Transverse colon (tissue), 4 donors: ENCODE measurements around the gene CELF4. TPM values are rescaled to one million over a fixed set of nuclear protein-coding genes. Genes with fewer than 3 reads are reported as not detected.

Experiments used
- DNase-seq: peaks from one replicate; pipeline ENCODE4 v3.0.0-alpha.2; 2019
- H3K27ac ChIP-seq, 4 donors: fragments of 200-600 bp; sonication (generic); 2 replicates each; pipeline ENCODE4 v1.5.1; 2016 to 2018; ENCODE audit warnings: inconsistent platforms in 4 of 4
- H3K27me3 ChIP-seq: fragments of 200-600 bp; sonication (generic); 2 replicates; pipeline ENCODE4 v1.5.1; 2017; ENCODE audit warnings: inconsistent platforms
- H3K36me3 ChIP-seq, 4 donors: fragments of 200-600 bp; sonication (generic); 2 replicates each; pipeline ENCODE4 v1.5.1; 2017 to 2019; ENCODE audit warnings: inconsistent platforms in 4 of 4
- H3K4me1 ChIP-seq, 4 donors: fragments of 200-600 bp; sonication (generic); 2 replicates each; pipeline ENCODE4 v1.5.1; 2017 to 2020; ENCODE audit warnings: inconsistent platforms in 4 of 4
- H3K4me3 ChIP-seq, 4 donors: fragments of 200-600 bp; sonication (generic); 1 replicate in 1 of 4; 2 replicates in 3 of 4; pipeline versions ENCODE4 v1.5.1 to v1.6.1; 2017 to 2019; ENCODE audit warnings: inconsistent platforms in 4 of 4
- H3K9me3 ChIP-seq, 2 donors: fragments of 200-600 bp; sonication (generic); 2 replicates each; pipeline ENCODE4 v1.5.1; 2017 to 2019; ENCODE audit warnings: inconsistent platforms in 2 of 2
- EP300 ChIP-seq: sonication (generic); formaldehyde crosslinking; IDR thresholded peaks from one replicate; pipeline ENCODE4 v1.6.1; 2017; ENCODE audit warnings: antibody characterized with exemption, low read depth
- POLR2A ChIP-seq: fragments of 450-650 bp; IDR thresholded peaks from one replicate; pipeline ENCODE4 v1.6.1; 2016; ENCODE audit warnings: antibody characterized with exemption, mild to moderate bottlenecking, moderate library complexity
- POLR2AphosphoS5 ChIP-seq, 3 donors: sonication (generic); formaldehyde crosslinking; IDR thresholded peaks; one replicate each; pipeline ENCODE4 v1.6.1; 2016; ENCODE audit warnings: antibody characterized with exemption in 3 of 3
- WGBS, 2 donors: methylation state at CpG; one replicate each; pipeline ENCODE4 v1.1.5; 2018; ENCODE audit warnings: low coverage in 1 of 2; 5-methylcytosine and 5-hydroxymethylcytosine counted together
- in situ Hi-C, 4 donors: fragments of 200-750 bp; cut with MboI; loops; one replicate each; pipeline versions ENCODE4 v1.15.0 to v1.15.1; 2017; ENCODE audit warnings: low sequenced_read_pairs in 3 of 4, low pct_ligation_motif_present in 1 of 4, low pct_unique_long_range_greater_than_20kb in 1 of 4
- intact Hi-C: fragments of 100-400 bp; cut with DNase I; formaldehyde crosslinking; loops from one replicate; pipeline ENCODE4 v1.15.1; 2023; ENCODE audit warnings: low total_unique reads
- total RNA-seq, 4 donors: library from RNA; depleted of rRNA; stranded (reverse); fragments of >200 nt; gene quantifications; one replicate each; pipeline ENCODE4 v1.1.0, GENCODE V29; 2016
- TF ChIP-seq, protein P1 (sequence below), 5 experiments: fragments of 200-600 bp in 3 of 5; fragments of 450-650 bp in 2 of 5; sonication (generic) in 3 of 5; IDR thresholded peaks; 1 replicate in 2 of 5; 2 replicates in 3 of 5; pipeline ENCODE4 v1.5.1; 2016 to 2017; ENCODE audit warnings: antibody characterized with exemption in 5 of 5, inconsistent platforms in 3 of 5, mild to moderate bottlenecking in 2 of 5, moderate library complexity in 1 of 5

The CELF4 gene
- under 1 TPM in 2 of 4 donors, not detected in 2; 0.14 to 0.75 TPM for total RNA-seq

DNA sequence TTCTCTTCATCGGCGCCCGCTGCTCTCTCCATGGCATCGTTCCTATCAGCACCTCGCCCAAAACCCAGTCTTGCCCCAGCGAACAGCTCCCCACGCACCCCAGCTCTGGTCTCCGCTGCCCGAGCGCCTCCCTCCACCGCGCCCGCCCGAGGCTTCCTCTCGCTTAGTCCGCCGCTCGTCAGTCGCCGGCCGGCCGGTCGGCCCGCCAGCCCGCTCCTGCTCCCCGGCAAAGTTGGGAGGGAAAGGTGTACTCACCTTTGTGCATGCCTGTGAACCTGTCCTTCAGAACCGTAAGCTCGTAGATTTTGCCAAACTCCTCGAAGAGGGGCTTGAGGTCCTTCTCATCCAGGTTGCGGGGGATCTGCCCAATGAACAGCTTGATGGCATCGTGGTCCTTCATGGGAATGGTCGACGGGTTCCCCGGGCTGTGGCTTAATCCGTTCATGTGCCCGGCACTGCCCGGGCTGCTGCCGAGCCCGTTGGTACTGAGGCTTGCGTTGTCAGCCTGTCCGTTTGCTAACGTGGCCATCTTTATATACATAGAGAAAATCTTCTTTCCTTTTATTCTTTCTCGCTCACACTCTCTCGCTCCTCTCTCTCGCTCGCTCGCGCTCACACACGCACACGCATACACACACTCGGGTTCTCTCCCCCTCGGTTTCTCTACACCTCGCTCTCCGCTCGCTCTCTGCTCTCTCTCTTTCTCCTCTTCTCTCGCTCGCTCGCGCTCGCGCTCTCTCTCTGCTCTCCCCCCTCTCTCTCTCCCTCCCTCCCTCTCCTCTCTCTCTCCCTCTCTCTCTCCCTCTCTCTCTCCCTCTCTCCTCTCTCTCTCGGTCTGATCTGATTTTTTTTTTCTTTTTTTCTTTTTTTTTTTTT lies at the start of gene CELF4:
Gene CELF4 (minus strand): TSS at position 698 of the 876 bp plus-strand sequence.
- TF ChIP-seq EP300 (no peak), POLR2AphosphoS5 (IDR thresholded peaks at IDR 0.05) (no peak), POLR2A (no peak)
- TF ChIP-seq, protein P1, sequence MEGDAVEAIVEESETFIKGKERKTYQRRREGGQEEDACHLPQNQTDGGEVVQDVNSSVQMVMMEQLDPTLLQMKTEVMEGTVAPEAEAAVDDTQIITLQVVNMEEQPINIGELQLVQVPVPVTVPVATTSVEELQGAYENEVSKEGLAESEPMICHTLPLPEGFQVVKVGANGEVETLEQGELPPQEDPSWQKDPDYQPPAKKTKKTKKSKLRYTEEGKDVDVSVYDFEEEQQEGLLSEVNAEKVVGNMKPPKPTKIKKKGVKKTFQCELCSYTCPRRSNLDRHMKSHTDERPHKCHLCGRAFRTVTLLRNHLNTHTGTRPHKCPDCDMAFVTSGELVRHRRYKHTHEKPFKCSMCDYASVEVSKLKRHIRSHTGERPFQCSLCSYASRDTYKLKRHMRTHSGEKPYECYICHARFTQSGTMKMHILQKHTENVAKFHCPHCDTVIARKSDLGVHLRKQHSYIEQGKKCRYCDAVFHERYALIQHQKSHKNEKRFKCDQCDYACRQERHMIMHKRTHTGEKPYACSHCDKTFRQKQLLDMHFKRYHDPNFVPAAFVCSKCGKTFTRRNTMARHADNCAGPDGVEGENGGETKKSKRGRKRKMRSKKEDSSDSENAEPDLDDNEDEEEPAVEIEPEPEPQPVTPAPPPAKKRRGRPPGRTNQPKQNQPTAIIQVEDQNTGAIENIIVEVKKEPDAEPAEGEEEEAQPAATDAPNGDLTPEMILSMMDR (IDR thresholded peaks at IDR 0.05): no peak
- H3K27me3 ChIP-seq: peaks cover 94% of the 10 kb centered on the region
- in situ Hi-C loops: no loop called here

DNA sequence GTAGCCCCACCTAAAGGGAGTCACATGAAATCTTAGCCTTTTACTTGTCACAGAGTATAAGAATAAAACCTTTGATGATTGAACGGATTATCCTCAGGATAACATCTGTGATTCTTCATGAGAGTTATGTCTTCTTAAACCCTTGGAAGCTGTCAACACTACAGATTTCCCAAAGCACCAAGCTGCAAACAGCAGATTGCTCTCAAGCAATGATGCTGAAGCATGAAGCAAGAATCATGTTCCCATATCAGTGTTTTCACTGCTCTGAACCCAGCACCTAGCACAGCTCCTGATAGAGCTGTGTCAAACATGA lies 47.6 kb upstream of the CELF4 start:
- intact Hi-C loops: no loop called here

More for the DNA sequence above, at the start of gene CELF4:
- Histone ChIP-seq H3K4me1 (peaks cover 7 to 25% (median 23%) of the 10 kb centered on the region in 4 donors), H3K9me3 (no peaks in the 10 kb centered on the region), H3K27ac (no peak within 1 kb of the TSS), H3K36me3 (no peaks in the 10 kb centered on the region), H3K4me3 (peak within 1 kb of the TSS; percentile 20 to 45 (median 36))
- 14 to 15% methylated on average over 24 to 62 of the region's 62 CpGs for WGBS, 2 donors
- no peak for DNase-seq
- intact Hi-C loops: no loop called here

DNA sequence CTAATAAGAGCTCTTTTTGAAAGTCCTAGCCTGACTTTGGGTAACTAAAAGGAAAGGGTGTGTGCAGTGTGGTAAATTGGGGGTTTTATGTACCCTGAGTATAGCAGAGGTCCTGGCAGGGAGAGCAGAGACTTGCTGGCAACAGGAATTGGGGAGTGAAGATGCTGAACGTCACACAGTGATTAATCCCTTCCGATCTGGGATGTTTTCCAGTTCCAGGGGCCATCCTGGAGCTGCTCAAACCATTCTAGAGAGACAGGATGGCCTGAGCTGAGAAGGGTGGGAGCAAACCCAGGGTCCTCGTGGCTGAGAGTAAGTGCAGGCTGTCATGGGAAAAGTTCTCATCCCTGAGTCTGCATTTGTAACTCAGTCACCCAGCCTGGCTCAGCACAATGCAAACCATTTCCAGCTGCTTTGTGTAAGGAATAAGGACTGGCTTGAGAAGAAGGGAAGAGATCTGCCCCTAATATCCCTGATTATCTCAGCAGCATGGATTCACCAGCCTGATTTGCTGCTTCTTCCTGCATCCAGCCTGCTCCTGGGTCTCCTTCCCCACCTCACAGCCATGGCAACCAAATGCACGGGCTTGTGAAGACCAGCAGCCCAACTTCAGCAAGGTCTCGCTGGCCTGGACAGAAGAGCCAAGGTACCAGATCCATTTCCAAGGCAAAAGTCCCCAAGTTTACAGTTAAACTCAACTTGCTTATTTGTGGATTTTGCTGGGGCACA lies 47.1 kb upstream of the CELF4 start:
- TF ChIP-seq, protein P1 (IDR thresholded peaks at IDR 0.05): no peak
- Histone ChIP-seq H3K4me1 (no peaks in the 10 kb centered on the region), H3K9me3 (no peaks in the 10 kb centered on the region), H3K27ac (no peak overlapping the region), H3K27me3 (no peaks in the 10 kb centered on the region), H3K36me3 (no peaks in the 10 kb centered on the region), H3K4me3 (no peak overlapping the region)
- in situ Hi-C loops: no loop called here
- no peak for DNase-seq
- intact Hi-C loops: no loop called here
- 35 to 42% methylated on average over 2 to 5 of the region's 5 CpGs for WGBS, 2 donors

More for the DNA sequence above, 47.6 kb upstream of the CELF4 start:
- H3K4me3 ChIP-seq: no peak overlapping the region
- no peaks in the 10 kb centered on the region for H3K36me3 ChIP-seq
- no peak for TF ChIP-seq EP300
- H3K27me3 ChIP-seq: no peaks in the 10 kb centered on the region
- H3K27ac ChIP-seq: no peak overlapping the region
- in situ Hi-C loops: no loop called here
- 61 to 71% methylated on average over 1 of the region's 1 CpG for WGBS, 2 donors
- H3K4me1 ChIP-seq: no peaks in the 10 kb centered on the region
- no peaks in the 10 kb centered on the region for H3K9me3 ChIP-seq
- DNase-seq: no peak

DNA sequence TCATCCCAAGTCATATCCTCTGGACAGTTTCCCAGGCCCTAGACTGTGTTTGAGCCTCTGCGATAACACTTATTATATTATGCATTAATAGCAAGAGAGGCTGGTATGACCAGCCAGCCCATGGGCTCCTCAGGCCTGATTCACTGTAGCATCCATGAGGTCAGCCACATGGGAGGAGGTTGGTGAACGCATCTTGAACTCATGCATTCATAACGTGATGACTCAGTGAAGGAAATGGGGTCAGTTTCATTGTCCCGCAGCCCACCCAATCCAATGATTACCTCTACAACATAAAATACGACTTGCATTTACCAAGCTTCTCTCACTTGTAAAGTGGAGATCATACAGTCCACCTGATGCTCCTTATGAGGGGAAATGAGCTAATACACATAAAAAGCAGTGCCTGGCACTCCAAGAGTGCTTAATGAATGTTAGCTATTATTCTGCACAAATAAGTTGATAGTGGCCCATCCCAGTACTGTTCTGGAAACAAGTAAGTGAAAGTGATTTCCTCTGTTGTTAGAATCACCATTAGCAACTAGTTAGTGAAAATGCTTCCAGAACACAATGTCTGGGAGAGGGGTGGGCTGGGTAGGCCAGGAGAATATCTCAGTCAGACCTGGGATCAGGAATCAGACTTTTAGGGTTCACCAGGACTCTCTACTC lies 46.1 kb upstream of the CELF4 start:
- H3K4me3 ChIP-seq: no peak overlapping the region
- no peaks in the 10 kb centered on the region for H3K4me1 ChIP-seq
- 79 to 100% methylated on average over 1 to 5 of the region's 5 CpGs for WGBS, 2 donors
- intact Hi-C loops (no loop called here), in situ Hi-C loops (no loop called here)
- no peak overlapping the region for H3K27ac ChIP-seq
- no peak for TF ChIP-seq EP300
- TF ChIP-seq POLR2A: no peak
- H3K27me3 ChIP-seq: no peaks in the 10 kb centered on the region
- no peaks in the 10 kb centered on the region for H3K36me3 ChIP-seq
- DNase-seq: no peak
- H3K9me3 ChIP-seq: no peaks in the 10 kb centered on the region

DNA sequence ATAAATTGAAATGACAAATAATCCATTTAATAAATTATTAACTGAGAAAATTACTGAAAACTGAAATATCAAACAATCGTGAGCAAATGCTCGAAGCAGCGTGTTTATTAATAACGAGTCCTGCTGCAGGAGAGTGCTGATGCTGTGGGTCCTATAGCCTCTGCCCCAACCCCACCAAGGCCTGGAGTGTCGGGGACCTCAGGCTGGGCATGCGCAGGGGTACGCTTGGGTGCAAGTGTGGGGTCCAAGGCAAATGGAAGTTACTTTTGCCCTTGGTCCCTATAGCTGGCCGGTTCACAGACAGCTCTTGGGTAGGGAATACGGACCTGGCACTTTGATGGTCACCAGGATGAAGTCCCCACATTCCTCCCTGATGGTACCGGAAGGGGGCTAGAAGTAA lies 43.3 kb upstream of the CELF4 start:
- H3K27ac ChIP-seq: no peak overlapping the region
- H3K9me3 ChIP-seq: no peaks in the 10 kb centered on the region
- intact Hi-C loops (no loop called here), in situ Hi-C loops (no loop called here)
- TF ChIP-seq POLR2A (no peak), POLR2AphosphoS5 (IDR thresholded peaks at IDR 0.05) (no peak), EP300 (no peak)
- TF ChIP-seq, protein P1 (IDR thresholded peaks at IDR 0.05): no peak
- H3K27me3 ChIP-seq: no peaks in the 10 kb centered on the region
- no peaks in the 10 kb centered on the region for H3K4me1 ChIP-seq
- 85 to 92% methylated on average over 4 to 10 of the region's 10 CpGs for WGBS, 2 donors
- H3K36me3 ChIP-seq: no peaks in the 10 kb centered on the region
- no peak for DNase-seq
- no peak overlapping the region for H3K4me3 ChIP-seq
